HepG2 (cell line): Measurements from ENCODE around the gene NDN. TPM values are rescaled to one million over a fixed set of nuclear protein-coding genes. Genes with fewer than 3 reads are reported as not detected.

ENCODE experiments used
- AKAP8 ChIP-seq: sonication (generic); formaldehyde crosslinking; IDR thresholded peaks from 2 replicates; pipeline ENCODE4 v1.5.1; 2020; ENCODE audit warnings: mild to moderate bottlenecking, missing genetic modification reagents
- ATAD3A ChIP-seq: sonication (generic); formaldehyde crosslinking; IDR thresholded peaks from 2 replicates; pipeline ENCODE4 v1.4.0; 2020; ENCODE audit warnings: missing genetic modification reagents
- FOXK2 ChIP-seq: fragments of 450-650 bp; IDR thresholded peaks from 2 replicates; pipeline ENCODE4 v1.6.1; 2016
- HNF1A ChIP-seq, 2 experiments: sonication (generic) in 1 of 2; formaldehyde crosslinking in 1 of 2; IDR thresholded peaks; 2 replicates each; pipeline versions ENCODE4 v1.4.0 to v1.6.1; 2016 to 2020; ENCODE audit warnings: borderline replicate concordance in 1 of 2, low read depth in 1 of 2, mild to moderate bottlenecking in 1 of 2, missing genetic modification reagents in 1 of 2
- ISL2 ChIP-seq: sonication (generic); formaldehyde crosslinking; IDR thresholded peaks from 2 replicates; pipeline ENCODE4 v1.5.0; 2020; ENCODE audit warnings: missing genetic modification reagents
- JUND ChIP-seq: sonication (generic); formaldehyde crosslinking; IDR thresholded peaks from 2 replicates; pipeline ENCODE4 v1.8.0; 2022; ENCODE audit warnings: mild to moderate bottlenecking, missing genetic modification reagents
- MTA1 ChIP-seq: sonication (generic); formaldehyde crosslinking; IDR thresholded peaks from 2 replicates; pipeline ENCODE4 v1.4.0; 2020; ENCODE audit warnings: missing genetic modification reagents, mild to moderate bottlenecking, borderline replicate concordance
- PITX1 ChIP-seq: sonication (generic); formaldehyde crosslinking; IDR thresholded peaks from 2 replicates; pipeline ENCODE4 v1.5.1; 2020; ENCODE audit warnings: mild to moderate bottlenecking, missing genetic modification reagents
- PRDM4 ChIP-seq: sonication (generic); formaldehyde crosslinking; IDR thresholded peaks from 2 replicates; pipeline ENCODE4 v1.9.0; 2021; ENCODE audit warnings: missing genetic modification reagents, borderline replicate concordance
- SNAI1 ChIP-seq: sonication (generic); formaldehyde crosslinking; IDR thresholded peaks from 2 replicates; pipeline ENCODE4 v1.5.0; 2020; ENCODE audit warnings: mild to moderate bottlenecking, missing genetic modification reagents, borderline replicate concordance
- TAF15 ChIP-seq: fragments of 200-400 bp; formaldehyde crosslinking; IDR thresholded peaks from one replicate; pipeline ENCODE4 v1.6.1; 2018; ENCODE audit warnings: mild to moderate bottlenecking, low read depth, low read length; ENCODE audit not compliant: poor library complexity, severe bottlenecking
- ZNF124 ChIP-seq: sonication (generic); formaldehyde crosslinking; IDR thresholded peaks from 2 replicates; pipeline ENCODE4 v1.4.0; 2020; ENCODE audit warnings: missing genetic modification reagents
- ZNF615 ChIP-seq: sonication (generic); formaldehyde crosslinking; IDR thresholded peaks from 2 replicates; pipeline ENCODE4 v1.5.0; 2020; ENCODE audit warnings: mild to moderate bottlenecking, missing genetic modification reagents, borderline replicate concordance
- ZNF704 ChIP-seq: sonication (generic); formaldehyde crosslinking; IDR thresholded peaks from 2 replicates; pipeline ENCODE4 v1.8.1; 2023; ENCODE audit warnings: mild to moderate bottlenecking, inconsistent platforms, moderate library complexity, missing genetic modification reagents, borderline replicate concordance
- polyA plus RNA-seq, 8 experiments: library from polyadenylated mRNA; depleted of rRNA in 3 of 8; stranded (reverse) in 7 of 8; unstranded in 1 of 8; fragments of >200 nt; fragmentation: Illumina TruSeq in 4 of 8; extraction: Trizol in 4 of 8; gene quantifications; 2 replicates each; pipeline versions ENCODE4 v1.2.1 to v1.2.3, GENCODE V29; 2011 to 2016; ENCODE audit warnings: low read depth in 4 of 8, missing spikeins in 1 of 8, mixed read lengths in 1 of 8; ENCODE audit not compliant: insufficient read depth in 1 of 8
- total RNA-seq, 5 experiments: library from RNA; depleted of rRNA; stranded (reverse); fragments of >200 nt; fragmentation: Illumina TruSeq; extraction: Trizol; gene quantifications; 2 replicates each; pipeline ENCODE4 v1.2.3, GENCODE V29; 2016; ENCODE audit warnings: low read depth in 1 of 5
- TF ChIP-seq, protein P1 (sequence below): IDR thresholded peaks from 2 replicates; pipeline ENCODE4 v1.6.1; 2016; ENCODE audit warnings: control low read depth
- TF ChIP-seq, protein P2 (sequence below): sonication (generic); formaldehyde crosslinking; IDR thresholded peaks from 2 replicates; pipeline ENCODE4 v1.5.0; 2020; ENCODE audit warnings: missing genetic modification reagents
- TF ChIP-seq, protein P3 (sequence below): sonication (generic); formaldehyde crosslinking; conservative IDR thresholded peaks from 2 replicates; pipeline ENCODE4 v1.4.0; 2020; ENCODE audit warnings: missing genetic modification reagents

NDN gene
- total and polyA plus RNA-seq, 2 of the 13 experiments (the other 11 are each of a cell fraction or from before 2014, with no cell fraction given): 0.03 TPM; not detected in 1

DNA sequence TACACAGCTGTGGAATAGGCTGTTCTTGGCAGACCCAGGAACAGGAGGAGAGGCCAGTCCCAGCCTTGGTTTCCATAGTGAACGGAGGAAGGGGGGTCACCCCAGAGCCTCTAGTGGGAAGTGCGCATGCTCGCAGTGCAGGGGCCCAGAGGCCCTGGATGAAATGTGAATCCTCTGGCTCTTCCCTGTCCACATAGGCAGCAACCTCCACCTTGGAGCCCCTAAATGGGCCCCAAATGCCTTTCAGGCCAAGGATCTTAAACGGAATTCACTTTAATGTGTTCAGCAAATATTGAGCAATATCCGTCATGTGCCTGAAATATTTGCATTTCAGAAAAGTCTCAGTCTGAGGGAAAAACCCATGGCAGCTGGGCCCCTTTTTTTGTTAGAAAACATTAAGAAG lies 3.3 kb upstream of the NDN start (continued):
- no peak for TF ChIP-seq ZNF124 (CRISPR knock-in tag)
- TF ChIP-seq, protein P1, sequence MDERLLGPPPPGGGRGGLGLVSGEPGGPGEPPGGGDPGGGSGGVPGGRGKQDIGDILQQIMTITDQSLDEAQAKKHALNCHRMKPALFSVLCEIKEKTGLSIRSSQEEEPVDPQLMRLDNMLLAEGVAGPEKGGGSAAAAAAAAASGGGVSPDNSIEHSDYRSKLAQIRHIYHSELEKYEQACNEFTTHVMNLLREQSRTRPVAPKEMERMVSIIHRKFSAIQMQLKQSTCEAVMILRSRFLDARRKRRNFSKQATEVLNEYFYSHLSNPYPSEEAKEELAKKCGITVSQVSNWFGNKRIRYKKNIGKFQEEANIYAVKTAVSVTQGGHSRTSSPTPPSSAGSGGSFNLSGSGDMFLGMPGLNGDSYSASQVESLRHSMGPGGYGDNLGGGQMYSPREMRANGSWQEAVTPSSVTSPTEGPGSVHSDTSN (CRISPR knock-in tag): no peak
- TF ChIP-seq, protein P2, sequence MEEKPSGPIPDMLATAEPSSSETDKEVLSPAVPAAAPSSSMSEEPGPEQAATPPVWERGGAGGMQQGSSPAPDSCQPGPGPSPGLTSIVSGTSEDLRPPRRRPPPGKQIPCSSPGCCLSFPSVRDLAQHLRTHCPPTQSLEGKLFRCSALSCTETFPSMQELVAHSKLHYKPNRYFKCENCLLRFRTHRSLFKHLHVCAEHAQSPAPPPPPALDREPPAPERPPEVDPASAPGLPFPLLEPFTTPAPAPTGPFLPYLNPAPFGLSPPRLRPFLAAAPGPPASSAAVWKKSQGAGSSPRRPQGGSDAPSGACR (CRISPR knock-in tag): no peak
- TF ChIP-seq FOXK2: no peak
- peak; percentile 86 for TF ChIP-seq ISL2 (CRISPR knock-in tag)
- TF ChIP-seq ZNF615 (CRISPR knock-in tag): no peak
- TF ChIP-seq HNF1A (IDR thresholded peaks at IDR 0.05; ENCODE audit: low read depth): peak; percentile 43; the same call in 1 of the 2 replicates
- TF ChIP-seq HNF1A (CRISPR knock-in tag; IDR thresholded peaks at IDR 0.05; ENCODE audit: borderline replicate concordance): peak; percentile 59; the same call in 1 of the 2 replicates
- no peak for TF ChIP-seq ZNF704 (CRISPR knock-in tag)
- peak; percentile 81; the same call in 1 of the 2 replicates for TF ChIP-seq PITX1 (CRISPR knock-in tag)
- TF ChIP-seq JUND: no peak
- no peak for TF ChIP-seq ATAD3A (CRISPR knock-in tag)
- TF ChIP-seq TAF15: no peak
- TF ChIP-seq SNAI1: no peak
- no peak for TF ChIP-seq MTA1 (CRISPR knock-in tag)
- TF ChIP-seq, protein P3, sequence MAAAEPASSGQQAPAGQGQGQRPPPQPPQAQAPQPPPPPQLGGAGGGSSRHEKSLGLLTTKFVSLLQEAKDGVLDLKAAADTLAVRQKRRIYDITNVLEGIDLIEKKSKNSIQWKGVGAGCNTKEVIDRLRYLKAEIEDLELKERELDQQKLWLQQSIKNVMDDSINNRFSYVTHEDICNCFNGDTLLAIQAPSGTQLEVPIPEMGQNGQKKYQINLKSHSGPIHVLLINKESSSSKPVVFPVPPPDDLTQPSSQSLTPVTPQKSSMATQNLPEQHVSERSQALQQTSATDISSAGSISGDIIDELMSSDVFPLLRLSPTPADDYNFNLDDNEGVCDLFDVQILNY (CRISPR knock-in tag): no peak
- no peak for TF ChIP-seq AKAP8 (CRISPR knock-in tag)
- TF ChIP-seq PRDM4 (CRISPR knock-in tag): no peak
